Endothelial cell of umbilical vein (primary cell): Measurements from ENCODE around the gene SCN10A. TPM values are rescaled to one million over a fixed set of nuclear protein-coding genes. Genes with fewer than 3 reads are reported as not detected.

Experiments used
- BruUV-seq: library from RNA; stranded (reverse); fragments of 400-500 nt; replicated peaks from 2 replicates; lab custom pipeline; 2021; lab: Mats Ljungman, UMichigan
- CTCF ChIA-PET: fragments of 300-600, 350-600 bp; sonication (Branson Sonifier 250); formaldehyde crosslinking; loops from one replicate; lab custom pipeline; 2021; ENCODE audit warnings: antibody characterized with exemption, inconsistent platforms; lab: Charles Lee
- POLR2A ChIA-PET: fragments of 300-600, 350-600 bp; sonication (Branson Sonifier 250); formaldehyde crosslinking; loops from one replicate; lab custom pipeline; 2021; ENCODE audit warnings: antibody characterized with exemption, inconsistent platforms; lab: Charles Lee
- DNase-seq: peaks from one replicate; pipeline ENCODE4 v3.0.0-alpha.2; 2011; ENCODE audit warnings: low read depth, low spot score
- FAIRE-seq: peaks from 2 replicates; lab custom pipeline; 2011; peaks lifted over from hg19 to GRCh38; lab: Jason Lieb, UNC
- H2AFZ ChIP-seq: 2 replicates; pipeline ENCODE4 v1.6.0; 2012; ENCODE audit warnings: low read depth, low read length, control low read depth, inconsistent platforms
- H3K27ac ChIP-seq: 2 replicates; pipeline ENCODE4 v1.5.1; 2011; ENCODE audit warnings: low read depth, mild to moderate bottlenecking, control low read depth, low read length, moderate library complexity; ENCODE audit not compliant: insufficient read depth
- H3K27me3 ChIP-seq, 2 experiments: 2 replicates each; pipeline versions ENCODE4 v1.6.0 to v1.6.1; 2011; ENCODE audit warnings: low read length in 2 of 2, mixed read lengths in 1 of 2; ENCODE audit not compliant: control insufficient read depth in 2 of 2, insufficient read depth in 2 of 2
- H3K36me3 ChIP-seq, 2 experiments: 2 replicates in 1 of 2; 3 replicates in 1 of 2; pipeline ENCODE4 v1.5.1; 2011; ENCODE audit warnings: low read length in 2 of 2, mild to moderate bottlenecking in 1 of 2, moderate library complexity in 1 of 2; ENCODE audit not compliant: control insufficient read depth in 2 of 2, insufficient read depth in 2 of 2; ENCODE audit errors: extremely low read depth in 1 of 2
- H3K4me1 ChIP-seq: 3 replicates; pipeline ENCODE4 v1.5.1; 2011; ENCODE audit warnings: mild to moderate bottlenecking, low read length; ENCODE audit not compliant: control insufficient read depth, insufficient read depth; ENCODE audit errors: extremely low read depth
- H3K4me2 ChIP-seq: 2 replicates; pipeline ENCODE4 v1.6.1; 2011; ENCODE audit warnings: low read length, control low read depth, mixed read lengths; ENCODE audit not compliant: insufficient read depth
- H3K4me3 ChIP-seq, 3 experiments: fragments of 200-600 bp in 1 of 3; sonication (generic), shearing (Covaris generic) in 1 of 3; replicated peaks in 1 of 3; 2 replicates each; pipeline ENCODE4 v1.5.1; 2011 to 2016; ENCODE audit warnings: control low read depth in 3 of 3, low read length in 3 of 3, mild to moderate bottlenecking in 2 of 3, inconsistent platforms in 1 of 3, low read depth in 1 of 3, moderate library complexity in 1 of 3; ENCODE audit not compliant: insufficient read depth in 1 of 3
- H3K79me2 ChIP-seq: 2 replicates; pipeline ENCODE4 v1.6.0; 2012; ENCODE audit warnings: low read length, inconsistent platforms; ENCODE audit not compliant: control insufficient read depth, insufficient read depth
- H3K9ac ChIP-seq: replicated peaks from 2 replicates; pipeline ENCODE3; 2011; ENCODE audit warnings: low read length, control low read depth; ENCODE audit not compliant: insufficient read depth; ENCODE audit errors: extremely low read depth
- H3K9me1 ChIP-seq: replicated peaks from 3 replicates; pipeline ENCODE4 v1.6.0; 2011; ENCODE audit warnings: mild to moderate bottlenecking, low read length; ENCODE audit not compliant: control insufficient read depth, insufficient read depth; ENCODE audit errors: extremely low read depth
- H3K9me3 ChIP-seq: replicated peaks from 2 replicates; pipeline ENCODE4 v1.5.1; 2012; ENCODE audit warnings: low read length, inconsistent platforms; ENCODE audit not compliant: control insufficient read depth, insufficient read depth
- H4K20me1 ChIP-seq: replicated peaks from 2 replicates; pipeline ENCODE3; 2011; ENCODE audit warnings: mild to moderate bottlenecking, low read length; ENCODE audit not compliant: control insufficient read depth, insufficient read depth; ENCODE audit errors: extremely low read depth
- CTCF ChIP-seq, 2 donors: IDR thresholded peaks; 1 replicate in 1 of 2; 2 replicates in 1 of 2; pipeline ENCODE4 v1.5.1; 2011; ENCODE audit warnings: low read length in 2 of 2, mild to moderate bottlenecking in 2 of 2, moderate library complexity in 2 of 2, control low read depth in 1 of 2, inconsistent platforms in 1 of 2, low read depth in 1 of 2; ENCODE audit not compliant: insufficient read depth in 1 of 2; ENCODE audit errors: extremely low read depth in 1 of 2
- EZH2 ChIP-seq: IDR thresholded peaks from 2 replicates; pipeline ENCODE4 v1.6.1; 2012; ENCODE audit warnings: borderline replicate concordance, low read depth, mild to moderate bottlenecking, moderate library complexity, low read length, inconsistent platforms; ENCODE audit not compliant: severe bottlenecking
- FOS ChIP-seq: IDR thresholded peaks from 2 replicates; pipeline ENCODE4 v1.6.1; 2011; ENCODE audit warnings: mild to moderate bottlenecking, low read length, moderate library complexity, borderline replicate concordance; ENCODE audit not compliant: insufficient read depth
- GATA2 ChIP-seq: IDR thresholded peaks from 2 replicates; pipeline ENCODE4 v1.7.0; 2011; ENCODE audit warnings: low read depth, mild to moderate bottlenecking, moderate library complexity, mixed read lengths, low read length; ENCODE audit not compliant: insufficient read length, insufficient read depth
- JUN ChIP-seq: IDR thresholded peaks from 2 replicates; pipeline ENCODE4 v1.6.1; 2011; ENCODE audit warnings: borderline replicate concordance, low read depth; ENCODE audit not compliant: insufficient read length, insufficient read depth
- MAX ChIP-seq: IDR thresholded peaks from 2 replicates; pipeline ENCODE4 v1.6.1; 2011; ENCODE audit not compliant: insufficient read depth, insufficient read length
- MYC ChIP-seq: IDR thresholded peaks from one replicate; pipeline ENCODE4 v1.6.1; 2011; ENCODE audit warnings: mild to moderate bottlenecking, low read depth, low read length
- POLR2A ChIP-seq: IDR thresholded peaks from 2 replicates; pipeline ENCODE4 v1.6.1; 2012; ENCODE audit warnings: low read depth, mild to moderate bottlenecking, control low read depth, low read length
- POLR2AphosphoS5 ChIP-seq: IDR thresholded peaks from 2 replicates; pipeline ENCODE4 v1.6.1; 2012; ENCODE audit warnings: low read depth, mild to moderate bottlenecking, control low read depth, low read length, moderate library complexity; ENCODE audit not compliant: insufficient read depth
- dilution Hi-C: fragments of 300-500 bp; cut with MboI; formaldehyde crosslinking; loops from one replicate; pipeline ENCODE4 v1.15.0; 2019; ENCODE audit warnings: low sequenced_read_pairs; ENCODE audit not compliant: extremely low pct_ligation_motif_present
- intact Hi-C: fragments of 100-400 bp; cut with micrococcal nuclease; formaldehyde crosslinking; loops from one replicate; pipeline ENCODE4 v1.10.0; 2022
- polyA plus RNA-seq, 4 experiments: library from polyadenylated mRNA; depleted of rRNA in 3 of 4; stranded (reverse) in 3 of 4; unstranded in 1 of 4; fragments of >200 nt; gene quantifications; 2 replicates each; pipeline versions ENCODE4 v1.2.1 to v1.2.3, GENCODE V29; 2011 to 2012; ENCODE audit warnings: missing spikeins in 1 of 4
- total RNA-seq: library from RNA; stranded (reverse); gene quantifications from 2 replicates; pipeline ENCODE4 v1.2.3, GENCODE V29; 2021

SCN10A gene
- total and polyA plus RNA-seq, 2 donors (not counting 3 experiments of a cell fraction or from before 2014, with no cell fraction given), result 0.07 TPM; not detected in 1

- intact Hi-C loops, result loop anchor here (2.0 kb wide), 1 partner anchor 53 kb away; no protein-coding TSS in a partner anchor
- ChIA-PET CTCF (interaction anchor here (1.2 to 3.2 kb wide), 3 partner anchors 16 to 172 kb away, joined by 3 to 19 read pairs (median 5); no protein-coding TSS in a partner anchor), POLR2A (no interaction called here)
- Histone ChIP-seq H3K36me3 (no peaks in the 10 kb centered on the region), H3K4me2 (no peak overlapping the region), H3K27me3 (no peaks in the 10 kb centered on the region), H3K79me2 (no peaks in the 10 kb centered on the region), H3K4me1 (peaks cover 20% of the 10 kb centered on the region), H3K4me3 (no peak overlapping the region), H4K20me1 (no peaks in the 10 kb centered on the region), H2AFZ (no peak overlapping the region), H3K9ac (no peak overlapping the region), H3K9me3 (no peaks in the 10 kb centered on the region), H3K9me1 (no peaks in the 10 kb centered on the region), H3K27ac (no peak overlapping the region)
- dilution Hi-C loops, result no loop called here
- BruUV-seq, result no TSS peak
- DNase-seq (no peak), FAIRE-seq (no peak)
- TF ChIP-seq POLR2AphosphoS5, result no peak
- no peak for TF ChIP-seq JUN
- no peak for TF ChIP-seq EZH2
- TF ChIP-seq MYC, result no peak
- no peak for TF ChIP-seq MAX
Observed at GRCh38 chr3:38827791-38828190, 11.8 kb upstream of the SCN10A start.

GRCh38 chr3:38826001-38826400, 10.0 kb upstream of the SCN10A start:
- intact Hi-C loops (no loop called here), dilution Hi-C loops (no loop called here)
- H3K4me3 ChIP-seq, result no peak overlapping the region
- ChIA-PET POLR2A (no interaction called here), CTCF (no interaction called here)
- H3K27me3 ChIP-seq, result peaks cover 0 to 4% of the 10 kb centered on the region in 2 experiments
- no peak for TF ChIP-seq GATA2
- no peak for TF ChIP-seq MYC
- no peak for TF ChIP-seq FOS
- TF ChIP-seq JUN, result no peak
- no peak for TF ChIP-seq CTCF (IDR thresholded peaks at IDR 0.05; ENCODE audit: extremely low read depth in 1 of 2, insufficient read depth in 1 of 2, low read depth in 1 of 2, low read length in 2 of 2)
- TF ChIP-seq POLR2AphosphoS5, result no peak
- TF ChIP-seq EZH2, result no peak
- no peak for TF ChIP-seq POLR2A
- TF ChIP-seq MAX, result no peak
- H3K79me2 ChIP-seq, result no peaks in the 10 kb centered on the region
- BruUV-seq, result no TSS peak
- H2AFZ ChIP-seq, result no peak overlapping the region
- H4K20me1 ChIP-seq, result no peaks in the 10 kb centered on the region
- H3K4me2 ChIP-seq, result no peak overlapping the region
- H3K9me3 ChIP-seq, result no peaks in the 10 kb centered on the region
- no peak for DNase-seq
- H3K9ac ChIP-seq, result no peak overlapping the region
- no peaks in the 10 kb centered on the region for H3K36me3 ChIP-seq
- no peak overlapping the region for H3K27ac ChIP-seq
- no peaks in the 10 kb centered on the region for H3K9me1 ChIP-seq
- FAIRE-seq, result no peak
- peaks cover 16% of the 10 kb centered on the region for H3K4me1 ChIP-seq
